GM21528 (cell line): ENCODE measurements around the gene TTYH3.
"Not testable (repeated sequence)": the region's sequence is repeated elsewhere in the genome, so short reads cannot be mapped to it uniquely, and the experiment has no call there.

Experiments
- ATAC-seq: cut with Tn5 transposase; IDR thresholded peaks from one replicate; pipeline ENCODE4 v1.9.1; 2021; ENCODE audit warnings: mild to moderate bottlenecking, moderate library complexity; ENCODE audit not compliant: unreplicated experiment, low FRiP score

TTYH3 gene

DNA sequence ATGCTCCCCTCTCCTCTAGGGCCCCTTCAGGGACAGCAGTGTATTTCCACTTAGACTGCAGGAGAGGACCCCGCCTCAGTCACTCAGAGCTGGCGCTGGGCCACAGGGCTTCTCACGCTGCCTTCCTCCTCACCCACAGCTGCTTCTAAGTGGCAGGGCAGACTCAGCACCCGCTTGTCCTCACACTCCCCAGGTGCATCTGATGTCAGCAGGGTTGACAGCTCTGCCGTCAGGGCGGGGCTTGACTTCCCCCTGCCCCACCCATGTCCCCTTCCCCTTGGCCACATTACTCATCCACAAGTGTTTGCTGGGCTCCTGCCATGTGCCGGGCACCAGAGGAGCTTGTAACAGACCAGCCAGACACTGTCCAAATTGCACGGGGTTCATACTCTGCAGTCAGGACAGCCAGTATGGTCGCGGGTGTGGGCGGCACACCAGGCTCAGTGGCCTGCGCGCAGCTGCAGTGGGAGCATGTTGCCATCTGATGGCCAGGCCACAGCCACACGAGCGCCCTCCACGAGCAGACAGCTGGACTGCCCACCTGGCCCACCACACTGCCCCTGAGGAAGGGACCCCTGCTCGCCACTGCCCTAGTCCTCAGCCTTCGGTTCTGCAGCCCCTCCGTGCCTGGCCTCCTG, 29.3 kb upstream of the TTYH3 start:
- ATAC-seq: no peak

GRCh38 chr7:2603044-2603965, 28.5 kb upstream of the TTYH3 start:
- ATAC-seq: no peak

GRCh38 chr7:2604608-2605174, 27.1 kb upstream of the TTYH3 start:
- no peak for ATAC-seq

DNA sequence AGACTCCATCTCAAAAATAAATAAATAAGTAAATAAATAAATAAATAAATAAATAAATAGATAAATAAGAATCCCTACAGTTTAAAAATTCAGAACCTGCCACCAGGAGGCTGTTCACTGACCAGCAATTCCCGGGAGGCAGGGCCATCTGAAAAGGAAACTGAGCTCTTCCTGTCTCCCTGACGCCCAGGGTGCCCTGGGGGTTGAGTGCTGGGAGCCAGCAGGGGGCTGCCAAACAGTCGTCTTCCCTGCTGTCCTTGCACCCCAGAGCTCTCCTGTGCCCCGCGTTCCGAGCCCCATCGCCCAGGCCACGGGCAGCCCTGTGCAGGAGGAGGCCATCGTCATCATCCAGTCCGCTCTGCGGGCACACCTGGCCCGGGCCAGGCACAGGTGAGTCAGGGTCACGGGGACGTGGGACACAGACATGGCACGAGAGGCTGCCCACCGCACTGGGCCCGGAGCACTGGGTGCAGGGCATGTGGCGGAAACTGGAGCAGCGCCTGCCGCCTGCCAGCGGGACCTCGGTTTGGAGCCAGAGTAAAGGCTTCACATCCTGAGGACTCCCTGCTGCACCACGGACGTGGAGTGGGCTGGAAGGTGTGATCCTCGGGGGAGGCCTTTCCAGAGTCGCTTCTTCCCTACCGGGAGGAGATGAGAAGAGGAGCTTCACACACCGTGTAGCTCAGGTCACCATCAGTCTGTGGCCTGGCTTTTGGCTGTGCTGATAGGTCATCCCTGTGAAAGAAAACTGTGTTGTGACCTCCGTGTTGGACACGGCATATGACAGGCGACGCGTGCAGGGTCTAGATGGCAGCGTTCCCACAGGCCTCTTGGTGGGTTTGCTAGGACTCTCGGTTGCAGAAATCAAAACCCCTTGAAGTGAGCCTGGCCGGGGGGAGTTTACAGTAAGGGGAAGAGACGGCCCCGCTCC, 25.9 kb upstream of the TTYH3 start:
- ATAC-seq: no peak

GRCh38 chr7:2606539-2606936, 25.2 kb upstream of the TTYH3 start:
- ATAC-seq: no peak

DNA sequence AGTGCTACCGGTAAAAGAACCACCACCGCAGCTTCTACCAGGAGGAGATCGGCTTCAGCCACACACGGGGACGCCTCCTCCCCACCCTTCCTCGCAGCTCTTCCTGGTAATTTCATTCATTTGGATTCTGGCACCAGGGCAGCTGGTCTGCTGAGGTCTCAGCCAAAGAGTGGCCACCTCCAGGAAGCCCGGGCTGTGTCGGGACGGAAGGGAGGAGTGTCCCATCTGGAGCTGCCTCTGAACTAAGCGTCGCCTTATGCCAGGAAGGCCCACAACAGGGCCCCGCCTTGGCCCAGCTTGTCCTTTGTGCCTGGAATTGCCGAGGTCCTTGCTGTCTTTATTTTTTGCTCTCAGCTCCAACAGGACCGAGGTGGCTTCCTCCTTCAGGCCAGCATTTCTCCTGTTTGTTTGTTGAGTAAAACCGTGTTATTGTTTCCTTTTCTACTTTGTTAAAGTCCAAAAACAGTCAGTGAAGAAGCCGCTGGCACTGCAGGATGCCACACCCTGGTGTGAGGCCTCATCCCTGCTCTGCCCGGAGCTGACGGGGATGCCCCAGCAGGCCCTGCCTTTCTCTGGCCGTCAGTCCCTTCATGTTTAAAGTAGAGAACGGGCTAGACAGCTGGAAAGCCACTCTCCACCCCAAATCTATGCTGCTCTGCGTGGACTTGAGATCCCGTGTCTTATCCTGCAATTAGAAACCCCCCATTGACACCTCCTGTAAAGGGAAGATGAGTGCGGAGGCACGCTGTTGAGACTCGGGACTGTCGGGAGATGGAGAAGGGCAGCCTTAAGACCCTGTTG, 24.5 kb upstream of the TTYH3 start:
- no peak for ATAC-seq

DNA sequence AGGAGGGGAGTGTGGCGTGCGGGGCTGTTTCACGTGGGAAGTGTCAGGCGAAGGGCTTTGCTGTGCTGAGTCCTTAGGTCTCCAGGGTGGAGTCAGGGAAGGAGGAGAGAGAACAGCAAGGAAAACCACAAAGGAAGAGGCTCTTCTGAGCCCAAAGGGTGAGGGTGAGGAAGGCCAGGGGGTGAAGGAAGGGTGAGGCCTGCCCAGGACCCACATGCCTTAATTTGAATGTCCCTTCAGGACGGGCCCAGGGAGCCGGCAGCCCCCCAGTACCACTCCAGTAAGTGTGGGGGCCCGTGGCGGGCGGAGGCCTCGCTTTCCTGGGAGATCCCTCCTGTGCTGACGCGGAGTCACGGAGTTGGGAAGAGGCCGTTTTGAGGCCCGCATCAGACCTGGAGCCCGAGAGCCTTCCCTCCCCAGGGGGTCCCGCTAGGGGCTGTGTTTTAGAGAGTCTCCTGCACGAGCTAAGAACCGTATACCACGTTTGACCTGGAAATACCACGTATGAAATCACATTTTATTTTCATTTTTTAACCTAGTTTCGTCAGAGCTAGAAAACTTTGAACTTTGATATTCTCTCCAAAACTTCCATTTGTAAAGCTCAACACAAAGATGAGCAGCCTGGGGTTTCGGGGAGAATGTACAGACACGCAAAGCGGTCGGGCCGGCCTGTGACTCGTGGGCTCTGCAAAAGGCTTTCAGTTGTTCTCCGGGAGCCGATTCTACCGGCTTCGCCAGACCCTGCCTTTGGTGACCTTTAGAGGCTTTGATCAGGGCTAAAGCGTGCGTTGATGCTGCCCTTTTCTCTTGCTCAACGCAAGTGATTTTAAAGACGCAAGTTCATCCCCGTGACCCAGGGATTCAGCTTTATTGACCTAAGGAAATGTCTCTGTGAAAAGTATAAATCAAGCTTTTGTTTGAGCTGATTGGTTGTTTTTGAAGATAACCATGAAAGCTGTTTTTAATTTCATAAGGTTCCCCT, 23.6 kb upstream of the TTYH3 start:
- ATAC-seq: no peak

DNA sequence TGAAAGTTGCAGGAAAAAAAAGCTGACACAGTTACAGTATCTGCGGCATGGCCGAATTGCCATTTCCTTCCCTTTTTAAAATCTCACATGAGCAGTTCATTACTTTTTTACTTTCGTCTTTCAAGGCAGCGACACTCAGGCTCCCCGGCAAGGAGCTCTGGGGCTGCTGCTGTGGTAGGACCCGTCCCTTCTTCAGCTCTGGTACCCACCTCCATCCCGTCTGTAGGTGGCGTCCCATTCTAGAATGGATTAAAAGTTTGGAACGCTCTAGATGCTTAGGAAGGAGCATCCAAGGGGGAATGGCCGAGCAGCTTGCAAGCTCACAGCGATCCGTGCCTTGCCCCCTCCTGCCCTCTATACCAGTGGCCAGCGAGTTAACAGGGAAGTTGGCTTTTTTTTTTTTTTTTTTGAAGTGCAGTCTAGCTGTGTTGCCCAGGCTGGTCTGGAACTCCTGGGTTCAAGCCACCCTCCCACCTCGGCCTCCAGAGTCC, 22.8 kb upstream of the TTYH3 start:
- ATAC-seq: no peak

DNA sequence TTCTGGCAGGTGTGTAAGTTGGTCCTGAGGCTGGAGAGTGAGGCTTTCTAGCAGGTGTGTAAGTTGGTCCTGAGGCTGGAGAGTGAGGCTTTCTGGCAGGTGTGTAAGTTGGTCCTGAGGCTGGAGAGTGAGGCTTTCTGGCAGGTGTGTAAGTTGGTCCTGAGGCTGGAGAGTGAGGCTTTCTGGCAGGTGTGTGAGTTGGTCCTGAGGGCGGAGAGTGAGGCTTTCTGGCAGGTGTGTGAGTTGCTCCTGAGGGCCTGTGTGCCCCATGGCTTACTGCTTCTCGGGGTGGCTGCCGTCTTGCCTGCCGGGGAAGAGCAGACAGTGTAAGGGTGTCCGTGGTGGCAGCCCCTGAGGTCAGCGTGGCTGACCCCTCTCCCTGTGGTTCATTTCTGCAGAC, 22.1 kb upstream of the TTYH3 start:
- ATAC-seq: not testable (repeated sequence)

DNA sequence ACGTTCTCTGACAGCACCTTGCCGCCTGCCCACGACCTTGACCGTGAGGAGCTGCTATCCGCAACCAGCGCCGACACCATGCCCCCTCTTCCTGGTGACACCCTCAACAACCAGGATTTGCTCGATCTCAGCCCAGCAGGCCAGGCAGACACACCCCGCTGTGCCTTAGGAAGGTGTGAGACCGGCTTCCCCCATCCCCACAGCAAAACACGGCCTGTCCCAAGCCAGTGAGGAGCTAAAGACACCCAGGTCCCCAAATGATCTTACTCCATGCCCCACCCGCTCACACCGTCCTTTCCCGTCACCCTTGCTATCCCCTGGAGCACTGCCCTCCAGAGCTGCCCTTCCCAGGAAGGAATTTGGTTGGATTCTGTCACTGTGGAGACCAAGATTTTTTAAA, 21.3 kb upstream of the TTYH3 start:
- ATAC-seq: no peak

GRCh38 chr7:2610898-2611297, 20.9 kb upstream of the TTYH3 start:
- no peak for ATAC-seq

DNA sequence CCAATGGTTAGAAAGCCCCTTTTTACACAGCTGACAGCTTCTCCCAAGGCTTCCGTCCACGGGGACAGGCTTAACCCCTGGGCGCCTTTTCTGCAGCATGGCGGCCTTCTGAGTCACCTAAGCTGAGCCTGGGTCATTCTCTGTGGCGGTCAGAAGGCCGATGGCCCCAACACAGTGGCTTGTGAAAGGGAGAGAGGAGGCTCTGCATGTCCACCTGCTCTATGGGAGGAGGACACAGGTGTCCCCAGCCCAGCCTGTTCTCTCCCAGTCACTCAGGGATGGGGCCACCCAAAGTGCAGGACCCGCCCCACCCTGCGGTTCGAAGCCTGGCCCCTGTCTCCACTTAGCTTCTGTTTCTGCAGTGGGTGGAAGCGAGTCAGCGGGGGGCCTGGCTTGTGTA, 20.4 kb upstream of the TTYH3 start:
- ATAC-seq: no peak

DNA sequence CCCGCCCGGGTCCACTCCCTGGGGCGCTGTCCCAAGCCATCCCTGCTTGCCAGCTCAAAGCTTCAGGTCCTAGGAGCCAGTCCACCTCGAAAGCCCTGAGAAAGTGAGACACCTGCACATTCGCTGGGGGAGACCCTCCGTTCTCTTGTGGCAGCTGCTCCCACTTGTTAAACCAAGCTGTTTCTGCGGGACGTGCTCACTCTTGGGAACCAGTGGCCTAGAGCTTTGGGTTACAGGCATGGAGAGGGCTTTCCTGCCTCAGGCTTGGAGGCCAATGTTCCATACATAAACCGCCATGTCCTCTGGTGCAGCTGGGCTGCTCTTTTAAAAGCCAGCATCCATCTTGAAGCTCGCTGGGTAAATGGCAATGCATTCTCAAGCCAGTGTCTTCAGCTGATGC, 19.9 kb upstream of the TTYH3 start:
- no peak for ATAC-seq

- ATAC-seq: no peak
These were observed 19.2 kb upstream of the TTYH3 start for GRCh38 chr7:2612445-2613097.

DNA sequence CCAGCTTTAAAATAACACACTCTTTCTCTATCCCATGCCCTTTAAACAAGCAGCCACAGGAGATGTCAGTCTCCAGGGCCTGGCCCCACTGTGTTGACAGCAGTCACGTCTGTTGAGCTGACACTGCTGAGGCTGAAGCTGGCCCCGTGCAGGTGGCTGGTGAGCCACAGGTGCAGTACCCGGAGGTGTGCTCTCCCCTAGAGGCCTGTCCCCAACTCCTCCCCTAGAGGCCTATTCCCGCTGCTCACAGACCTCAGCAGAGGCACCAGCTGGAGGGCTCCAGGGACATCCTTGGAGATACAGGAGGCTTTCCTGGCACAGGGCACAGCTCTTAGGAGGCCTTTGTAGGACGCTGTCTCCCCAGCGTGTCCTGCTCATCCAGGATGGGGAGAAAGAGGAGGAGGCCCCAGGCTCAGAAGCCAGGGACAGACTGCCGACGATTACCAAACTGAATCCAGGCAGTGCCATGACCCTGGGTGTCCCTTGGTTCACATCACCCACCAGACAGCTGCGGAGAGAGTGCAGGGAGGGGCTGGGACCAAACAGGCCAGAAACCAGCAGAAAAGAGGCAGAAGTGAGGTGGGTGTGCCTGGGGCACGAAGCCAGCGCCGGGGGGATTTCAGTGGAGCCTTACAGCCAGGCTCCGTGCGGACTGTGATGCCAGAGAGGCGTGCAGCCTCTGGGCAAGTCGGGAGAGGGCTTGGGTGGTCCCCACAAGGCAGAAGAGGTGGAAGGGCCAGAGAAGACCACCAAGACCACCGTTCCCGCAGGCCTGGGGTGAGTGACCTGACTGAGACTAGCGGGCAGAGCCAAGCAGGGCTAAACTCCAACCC, 18.5 kb upstream of the TTYH3 start:
- no peak for ATAC-seq

DNA sequence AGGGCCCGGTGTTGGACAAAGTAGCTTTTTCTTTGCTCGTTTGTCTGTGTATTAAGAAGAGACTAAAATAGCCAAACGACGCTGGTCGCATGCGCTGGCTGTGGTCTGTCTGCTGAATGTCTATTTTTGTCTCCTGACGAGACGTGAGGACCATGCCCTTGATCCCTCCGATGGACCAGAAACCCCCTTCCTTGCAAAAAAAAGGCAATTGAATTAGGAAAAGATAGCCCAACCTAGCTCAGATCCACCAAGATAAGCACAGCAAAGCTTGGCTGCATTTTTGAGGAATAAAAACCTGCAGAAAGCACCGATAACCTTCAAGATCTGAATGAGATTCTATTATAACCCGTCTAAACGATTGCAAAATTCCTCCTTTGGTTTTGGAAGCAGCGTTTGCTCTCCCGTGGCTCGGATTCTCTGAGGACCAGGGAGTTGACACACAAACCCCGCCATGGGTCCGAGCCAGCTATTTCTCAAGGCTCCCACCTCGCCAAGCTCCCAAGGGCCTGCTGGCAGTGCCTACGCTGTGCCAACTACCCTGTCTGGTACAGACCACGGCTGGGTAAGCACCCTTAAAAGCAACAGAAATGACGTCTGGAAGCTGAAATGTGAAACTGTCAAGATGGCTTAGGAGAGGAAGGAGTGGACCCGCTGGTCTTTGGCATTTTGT, 17.7 kb upstream of the TTYH3 start:
- ATAC-seq: no peak
